Glutamatergic neuron (in vitro differentiated cells): ENCODE measurements around the gene ICAM3. TPM values are rescaled to one million over a fixed set of nuclear protein-coding genes. Genes with fewer than 3 reads are reported as not detected.

ENCODE experiments used
- DNase-seq: peaks from one replicate; pipeline ENCODE4 v3.0.0; 2022
- H3K27ac Mint-ChIP-seq: one replicate; pipeline ENCODE4 v1.8.0; 2020; ENCODE audit warnings: mild to moderate bottlenecking, mixed read lengths, inconsistent platforms; ENCODE audit not compliant: unreplicated experiment
- H3K27me3 Mint-ChIP-seq: one replicate; pipeline ENCODE4 v1.8.0; 2020; ENCODE audit warnings: mild to moderate bottlenecking, moderate library complexity, mixed read lengths, inconsistent platforms; ENCODE audit not compliant: unreplicated experiment
- H3K36me3 Mint-ChIP-seq: one replicate; pipeline ENCODE4 v1.8.0; 2020; ENCODE audit warnings: mild to moderate bottlenecking, mixed read lengths, inconsistent platforms; ENCODE audit not compliant: unreplicated experiment
- H3K4me1 Mint-ChIP-seq: one replicate; pipeline ENCODE4 v1.8.0; 2020; ENCODE audit warnings: mild to moderate bottlenecking, low read depth, mixed read lengths, inconsistent platforms; ENCODE audit not compliant: unreplicated experiment
- H3K4me3 Mint-ChIP-seq: one replicate; pipeline ENCODE4 v1.8.0; 2020; ENCODE audit warnings: mild to moderate bottlenecking, mixed read lengths, inconsistent platforms; ENCODE audit not compliant: unreplicated experiment
- H3K9me3 Mint-ChIP-seq: one replicate; pipeline ENCODE4 v1.8.0; 2020; ENCODE audit warnings: mild to moderate bottlenecking, moderate library complexity, mixed read lengths, inconsistent platforms; ENCODE audit not compliant: unreplicated experiment
- CTCF ChIP-seq: fragments of 200-600 bp; sonication (generic); IDR thresholded peaks from one replicate; pipeline ENCODE4 v1.5.0; 2021; ENCODE audit not compliant: partially characterized antibody, unreplicated experiment
- total RNA-seq: library from RNA; stranded (reverse); fragmentation: NEBNext Ultra II Directional; extraction: Animal tissue kit (Norgen Biotek cat#: 25700); gene quantifications from one replicate; pipeline ENCODE4 v1.2.1, GENCODE V29; 2021; ENCODE audit not compliant: unreplicated experiment

Gene ICAM3
- total RNA-seq, 1 donor from 2014 or later: 2.0 TPM

GRCh38 chr19:10325732-10326131, 13.7 kb downstream of the ICAM3 start:
- no peak for TF ChIP-seq CTCF
- DNase-seq: no peak
- H3K4me1 Mint-ChIP-seq: no peaks in the 10 kb centered on the region
- H3K27me3 Mint-ChIP-seq: peaks cover 6% of the 10 kb centered on the region
- H3K36me3 Mint-ChIP-seq: no peaks in the 10 kb centered on the region
- H3K4me3 Mint-ChIP-seq: no peak overlapping the region
- H3K27ac Mint-ChIP-seq: no peak overlapping the region
- peaks cover 1% of the 10 kb centered on the region for H3K9me3 Mint-ChIP-seq

- Mint-ChIP-seq H3K9me3 (peaks cover 1% of the 10 kb centered on the region), H3K4me3 (no peak overlapping the region), H3K27me3 (peaks cover 9% of the 10 kb centered on the region), H3K4me1 (no peaks in the 10 kb centered on the region), H3K36me3 (no peaks in the 10 kb centered on the region), H3K27ac (peak overlapping the region; percentile 3)
- no peak for DNase-seq
- no peak for TF ChIP-seq CTCF
Observed at GRCh38 chr19:10321874-10322835, 17.3 kb downstream of the ICAM3 start.

GRCh38 chr19:10321417-10321797, 18.0 kb downstream of the ICAM3 start:
- no peak for DNase-seq

DNA sequence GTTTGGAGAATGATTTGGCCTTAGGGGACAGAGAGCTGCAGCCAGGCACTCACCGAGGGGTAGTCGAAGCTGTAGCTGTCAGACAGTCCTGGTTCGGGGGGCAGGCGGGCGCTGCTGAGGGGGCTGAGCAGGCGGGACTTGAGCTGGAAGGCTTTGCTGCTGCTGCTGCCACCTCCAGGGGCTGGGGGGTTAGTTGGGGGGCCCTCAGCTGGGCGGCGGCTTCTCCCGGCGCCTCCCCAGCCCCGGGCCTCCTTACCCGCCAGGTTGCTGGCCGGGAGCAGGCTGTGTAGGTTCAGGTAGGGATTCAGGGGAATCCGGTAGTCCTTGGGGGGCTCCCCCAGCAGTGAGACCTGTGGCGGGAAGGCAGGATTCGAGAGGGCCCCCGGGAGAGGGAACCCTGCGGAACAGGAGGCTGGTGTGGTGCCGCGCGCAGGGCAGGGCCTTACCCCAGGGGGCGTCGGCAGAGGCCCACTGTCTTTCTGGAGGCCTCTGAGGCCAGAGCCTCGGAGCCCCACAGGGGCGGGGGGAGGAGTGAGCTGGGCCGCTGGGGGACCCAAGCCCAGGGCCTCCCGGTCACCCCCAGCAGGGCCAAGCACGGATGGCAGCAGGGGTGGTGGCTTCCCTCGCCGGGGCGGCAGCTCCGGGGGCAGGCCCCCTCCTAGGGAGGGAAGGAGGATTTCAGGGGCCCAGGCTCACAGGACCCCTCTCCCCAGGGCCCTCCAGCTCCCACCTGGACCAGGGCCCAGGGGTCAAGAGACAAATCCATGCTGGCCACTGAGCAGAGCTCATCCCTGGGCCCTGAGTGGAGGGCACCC, 18.6 kb downstream of the ICAM3 start:
- Mint-ChIP-seq H3K9me3 (peaks cover 4% of the 10 kb centered on the region), H3K4me3 (no peak overlapping the region), H3K4me1 (peaks cover 5% of the 10 kb centered on the region), H3K27ac (no peak overlapping the region), H3K27me3 (peaks cover 11% of the 10 kb centered on the region), H3K36me3 (no peaks in the 10 kb centered on the region)
- no peak for DNase-seq
- no peak for TF ChIP-seq CTCF

More at GRCh38 chr19:10321417-10321797, 18.0 kb downstream of the ICAM3 start:
- TF ChIP-seq CTCF: no peak
- peaks cover 9% of the 10 kb centered on the region for H3K27me3 Mint-ChIP-seq
- H3K36me3 Mint-ChIP-seq: no peaks in the 10 kb centered on the region
- no peak overlapping the region for H3K27ac Mint-ChIP-seq
- peaks cover 1% of the 10 kb centered on the region for H3K9me3 Mint-ChIP-seq
- no peaks in the 10 kb centered on the region for H3K4me1 Mint-ChIP-seq
- no peak overlapping the region for H3K4me3 Mint-ChIP-seq
